Measurements from ENCODE around the gene ABI3BP. TPM values are rescaled to one million over a fixed set of nuclear protein-coding genes. Genes with fewer than 3 reads are reported as not detected.

The ABI3BP gene
- polyA plus RNA-seq, 3 donors: not detected

- TF ChIP-seq CTCF (IDR thresholded peaks at IDR 0.05): no peak
- no peak overlapping the region for H3K4me3 ChIP-seq (replicated peaks in 1 of 3; ENCODE audit: low read depth in 2 of 3, low read length in 3 of 3)
- H3K4me1 ChIP-seq (ENCODE audit: control insufficient read depth in 1 of 2, insufficient read depth in 2 of 2, low read length in 2 of 2): no peaks in the 10 kb centered on the region
- Mint-ChIP-seq H3K9me3 (peaks cover 0 to 2% (median 0%) of the 10 kb centered on the region in 7 donors), H3K36me3 (peaks cover 72 to 87% of the 10 kb centered on the region in 2 donors), H3K27ac (peak overlapping the region in 1 of 7 donors; percentile 65), H3K4me3 (no peak overlapping the region), H3K27me3 (ENCODE audit: low read depth in 3 of 3) (no peaks in the 10 kb centered on the region), H3K4me1 (peaks cover 21% of the 10 kb centered on the region)
- H3K79me2 ChIP-seq (ENCODE audit: insufficient read depth, low read length): peaks cover 61% of the 10 kb centered on the region
- peaks cover 48% of the 10 kb centered on the region for H4K20me1 ChIP-seq (ENCODE audit: insufficient read depth, low read length)
- intact Hi-C loops (cut with micrococcal nuclease): no loop called here
- H3K9ac ChIP-seq (ENCODE audit: insufficient read depth, low read length, poor library complexity, severe bottlenecking): no peak overlapping the region
- H3K4me2 ChIP-seq (replicated peaks; ENCODE audit: extremely low read depth, low read length, poor library complexity, severe bottlenecking): no peak overlapping the region
- H3K9me3 ChIP-seq (replicated peaks in 1 of 2; ENCODE audit: control insufficient read depth in 1 of 2, insufficient read depth in 1 of 2, low read length in 2 of 2): no peaks in the 10 kb centered on the region
- H3K27ac ChIP-seq (ENCODE audit: low read depth in 1 of 2, low read length in 2 of 2): no peak overlapping the region
- H3K36me3 ChIP-seq (replicated peaks in 1 of 2; ENCODE audit: control insufficient read depth in 1 of 2, insufficient read depth in 2 of 2, low read length in 2 of 2): peaks cover 43 to 89% of the 10 kb centered on the region in 2 donors
- H3K27me3 ChIP-seq (ENCODE audit: control insufficient read depth in 2 of 2, insufficient read depth in 2 of 2, low read length in 2 of 2): no peaks in the 10 kb centered on the region
- no peak for DNase-seq
- H2AFZ ChIP-seq (ENCODE audit: insufficient read depth, low read depth, low read length, poor library complexity, severe bottlenecking): no peak overlapping the region
- WGBS (ENCODE audit: insufficient coverage): 100% methylated on average over 1 of the region's 5 CpGs
Observed at GRCh38 chr3:100720426-100720825, 272.8 kb downstream of the ABI3BP start.

DNA sequence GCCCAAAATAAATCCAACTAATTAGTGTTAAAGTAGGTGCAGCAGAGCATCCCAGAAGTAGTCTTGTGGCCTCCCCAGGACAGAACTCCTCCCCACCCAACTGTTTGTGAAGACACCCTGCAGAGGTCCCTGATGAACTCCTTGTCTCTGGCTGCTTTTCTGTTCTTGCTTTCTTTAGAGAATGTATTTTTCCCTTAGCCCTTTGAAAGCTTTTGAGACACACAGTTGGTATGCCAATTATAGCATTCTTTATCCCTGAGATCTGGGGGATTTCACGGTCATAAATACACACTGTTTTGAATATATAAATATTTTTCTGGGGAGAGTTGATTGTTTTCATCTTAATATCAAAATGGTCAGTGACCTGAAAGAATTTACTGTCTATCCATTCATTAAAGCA lies 274.1 kb downstream of the ABI3BP start:
- no peak overlapping the region for H3K9ac ChIP-seq (ENCODE audit: insufficient read depth, low read length, poor library complexity, severe bottlenecking)
- H3K27me3 ChIP-seq (ENCODE audit: control insufficient read depth in 2 of 2, insufficient read depth in 2 of 2, low read length in 2 of 2): no peaks in the 10 kb centered on the region
- Mint-ChIP-seq H3K4me1 (peaks cover 21% of the 10 kb centered on the region), H3K27me3 (ENCODE audit: low read depth in 3 of 3) (no peaks in the 10 kb centered on the region), H3K27ac (peak overlapping the region in 2 of 7 donors; percentile 63 to 76), H3K9me3 (peaks cover 0 to 2% (median 0%) of the 10 kb centered on the region in 7 donors), H3K4me3 (no peak overlapping the region), H3K36me3 (peaks cover 69 to 87% of the 10 kb centered on the region in 2 donors)
- H3K9me3 ChIP-seq (replicated peaks in 1 of 2; ENCODE audit: control insufficient read depth in 1 of 2, insufficient read depth in 1 of 2, low read length in 2 of 2): no peaks in the 10 kb centered on the region
- WGBS (ENCODE audit: insufficient coverage): no CpG with 5 or more reads among the region's 1 CpG
- no peak for TF ChIP-seq CTCF (IDR thresholded peaks at IDR 0.05)
- no peak overlapping the region for H3K4me3 ChIP-seq (replicated peaks in 1 of 3; ENCODE audit: low read depth in 2 of 3, low read length in 3 of 3)
- intact Hi-C loops (cut with micrococcal nuclease): no loop called here
- H3K4me2 ChIP-seq (replicated peaks; ENCODE audit: extremely low read depth, low read length, poor library complexity, severe bottlenecking): no peak overlapping the region
- peaks cover 53 to 89% of the 10 kb centered on the region in 2 donors for H3K36me3 ChIP-seq (replicated peaks in 1 of 2; ENCODE audit: control insufficient read depth in 1 of 2, insufficient read depth in 2 of 2, low read length in 2 of 2)
- peaks cover 59% of the 10 kb centered on the region for H4K20me1 ChIP-seq (ENCODE audit: insufficient read depth, low read length)
- DNase-seq: no peak
- peaks cover 64% of the 10 kb centered on the region for H3K79me2 ChIP-seq (ENCODE audit: insufficient read depth, low read length)
- H3K4me1 ChIP-seq (ENCODE audit: control insufficient read depth in 1 of 2, insufficient read depth in 2 of 2, low read length in 2 of 2): no peaks in the 10 kb centered on the region
- no peak overlapping the region for H2AFZ ChIP-seq (ENCODE audit: insufficient read depth, low read depth, low read length, poor library complexity, severe bottlenecking)
- H3K27ac ChIP-seq (ENCODE audit: low read depth in 1 of 2, low read length in 2 of 2): no peak overlapping the region

Measured in CD14-positive monocyte (primary cell).